K562 (cell line): ENCODE results near the gene TM7SF2. TPM values are rescaled to one million over a fixed set of nuclear protein-coding genes. Genes with fewer than 3 reads are reported as not detected.

Experiments
- ESRRB ChIP-seq: fragments of 250-450 bp; sonication (Bioruptor Pico); IDR thresholded peaks from 2 replicates; pipeline ENCODE4 v1.5.0; 2020; ENCODE audit warnings: mild to moderate bottlenecking, moderate library complexity, borderline replicate concordance
- PURB ChIP-seq: sonication (generic); formaldehyde crosslinking; IDR thresholded peaks from 2 replicates; pipeline ENCODE4 v1.9.0; 2021; ENCODE audit warnings: low read depth, mild to moderate bottlenecking, missing genetic modification reagents
- U2AF2 ChIP-seq: fragments of 200-400 bp; formaldehyde crosslinking; optimal IDR thresholded peaks from 2 replicates; pipeline ENCODE3; 2017; ENCODE audit warnings: low read depth, mild to moderate bottlenecking, low read length
- ZBTB7A ChIP-seq: IDR thresholded peaks from 2 replicates; pipeline ENCODE4 v1.6.1; 2011; ENCODE audit warnings: low read depth, mild to moderate bottlenecking, low read length, moderate library complexity, borderline replicate concordance; ENCODE audit not compliant: control insufficient read depth
- ZNF174 ChIP-seq: fragments of 250-450 bp; sonication (Bioruptor Pico); IDR thresholded peaks from 2 replicates; pipeline ENCODE4 v1.4.0; 2020; ENCODE audit warnings: mild to moderate bottlenecking
- ZNF224 ChIP-seq: sonication (generic); formaldehyde crosslinking; IDR thresholded peaks from 2 replicates; pipeline ENCODE4 v1.8.0; 2022; ENCODE audit warnings: mild to moderate bottlenecking, missing genetic modification reagents
- ZNF384 ChIP-seq: IDR thresholded peaks from 2 replicates; pipeline ENCODE4 v1.6.1; 2012; ENCODE audit warnings: low read depth, low read length, improper control_type of control experiment
- ZNF584 ChIP-seq: fragments of 200-800 bp; sonication (Bioruptor generic); IDR thresholded peaks from 2 replicates; pipeline ENCODE4 v1.6.1; 2016; ENCODE audit warnings: low read depth, mild to moderate bottlenecking, missing genetic modification characterization, missing compliant biosample characterization
- ZNF780A ChIP-seq: fragments of 250-450 bp; sonication (Bioruptor Pico); IDR thresholded peaks from 2 replicates; pipeline ENCODE4 v1.5.0; 2021; ENCODE audit warnings: mild to moderate bottlenecking
- ZNF785 ChIP-seq: fragments of 250-450 bp; sonication (Bioruptor Pico); IDR thresholded peaks from 2 replicates; pipeline ENCODE4 v1.4.0; 2020; ENCODE audit warnings: mild to moderate bottlenecking
- polyA plus RNA-seq, 8 experiments: library from polyadenylated mRNA; depleted of rRNA in 4 of 8; stranded (reverse) in 5 of 8; unstranded in 3 of 8; fragments of >200 nt; fragmentation: Nextera tagmentation in 2 of 8; fragmentation: Illumina TruSeq in 1 of 8; extraction: Ambion mirVana in 2 of 8; extraction: Trizol in 1 of 8; gene quantifications; 2 replicates each; pipeline versions ENCODE4 v1.2.1 to v1.2.3, GENCODE V29; 2011 to 2014; ENCODE audit warnings: inconsistent platforms in 1 of 8, missing spikeins in 1 of 8
- total RNA-seq, 7 experiments: library from RNA; depleted of rRNA in 6 of 7; stranded (reverse); fragments of >200 nt in 6 of 7; fragmentation: Illumina TruSeq in 2 of 7; extraction: Trizol in 2 of 7; gene quantifications; 2 replicates each; pipeline versions ENCODE4 v1.2.1 to v1.2.3, GENCODE V29; 2011 to 2021; ENCODE audit warnings: low replicate concordance in 1 of 7
- TF ChIP-seq, protein P1 (sequence below): sonication (generic); formaldehyde crosslinking; IDR thresholded peaks from 2 replicates; pipeline ENCODE4 v1.8.1; 2023; ENCODE audit warnings: mild to moderate bottlenecking, missing genetic modification reagents
- TF ChIP-seq, protein P2 (sequence below): fragments of 450-650 bp; IDR thresholded peaks from 2 replicates; pipeline ENCODE4 v1.6.1; 2018; ENCODE audit not compliant: partially characterized antibody
- TF ChIP-seq, protein P3 (sequence below): IDR thresholded peaks from 2 replicates; pipeline ENCODE4 v1.6.1; 2014; ENCODE audit warnings: antibody characterized with exemption
- TF ChIP-seq, protein P4 (sequence below), 2 experiments: fragments of 150-350 bp in 1 of 2; IDR thresholded peaks; 2 replicates each; pipeline ENCODE4 v1.6.1; 2012 to 2016; ENCODE audit warnings: low read depth in 2 of 2, low read length in 2 of 2, mild to moderate bottlenecking in 1 of 2, moderate library complexity in 1 of 2
- TF ChIP-seq, protein P5 (sequence below): sonication (generic); formaldehyde crosslinking; IDR thresholded peaks from 2 replicates; pipeline ENCODE4 v1.9.0; 2022; ENCODE audit warnings: mild to moderate bottlenecking, missing genetic modification reagents

Gene TM7SF2
- total and polyA plus RNA-seq, 9 of the 15 experiments (the other 6 are each of a cell fraction or from before 2014, with no cell fraction given), result 1.2 to 22.0 (median 14.3) TPM

DNA sequence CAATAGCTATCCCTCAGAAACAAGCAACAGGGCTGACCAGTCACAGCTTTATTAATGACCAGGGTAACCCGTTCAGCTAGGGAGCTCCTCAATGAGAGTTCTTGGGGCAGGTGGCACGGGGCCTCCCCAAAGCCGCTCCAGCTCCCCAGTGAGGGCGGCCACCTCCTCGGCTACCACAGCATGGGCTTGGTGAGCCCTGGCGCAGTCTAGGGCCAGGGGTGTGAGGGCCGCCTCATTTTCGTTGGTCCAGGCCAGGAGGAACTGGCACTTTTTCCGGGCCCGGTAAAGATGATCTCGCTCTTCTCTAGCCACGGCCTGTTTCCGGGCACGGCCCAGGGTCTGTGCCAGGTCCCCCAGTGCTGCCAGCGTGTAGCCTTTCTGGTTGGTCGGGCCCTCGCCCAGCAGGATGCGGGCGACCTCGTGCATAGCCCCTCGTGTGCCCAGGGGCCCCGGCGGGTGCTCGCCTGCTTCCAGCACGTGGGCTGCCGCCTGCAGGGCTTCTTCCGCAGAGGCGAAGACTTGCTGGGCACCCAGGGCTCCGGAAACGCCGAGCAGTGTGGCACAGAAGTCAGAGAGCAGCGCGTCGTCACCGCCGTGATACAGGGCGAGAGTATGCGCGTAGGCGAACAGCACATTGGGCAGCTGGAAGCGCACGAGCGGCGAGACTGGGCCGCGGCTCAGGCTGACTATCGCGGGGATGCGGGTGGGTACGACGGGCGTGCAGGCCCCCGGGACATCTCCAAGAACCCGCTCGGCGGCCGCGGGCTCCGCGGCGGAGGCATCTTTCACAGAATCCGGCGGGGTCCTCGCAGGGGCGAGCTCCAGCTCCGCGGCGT lies 4.9 kb downstream of the TM7SF2 start (continued):
- TF ChIP-seq, protein P1, sequence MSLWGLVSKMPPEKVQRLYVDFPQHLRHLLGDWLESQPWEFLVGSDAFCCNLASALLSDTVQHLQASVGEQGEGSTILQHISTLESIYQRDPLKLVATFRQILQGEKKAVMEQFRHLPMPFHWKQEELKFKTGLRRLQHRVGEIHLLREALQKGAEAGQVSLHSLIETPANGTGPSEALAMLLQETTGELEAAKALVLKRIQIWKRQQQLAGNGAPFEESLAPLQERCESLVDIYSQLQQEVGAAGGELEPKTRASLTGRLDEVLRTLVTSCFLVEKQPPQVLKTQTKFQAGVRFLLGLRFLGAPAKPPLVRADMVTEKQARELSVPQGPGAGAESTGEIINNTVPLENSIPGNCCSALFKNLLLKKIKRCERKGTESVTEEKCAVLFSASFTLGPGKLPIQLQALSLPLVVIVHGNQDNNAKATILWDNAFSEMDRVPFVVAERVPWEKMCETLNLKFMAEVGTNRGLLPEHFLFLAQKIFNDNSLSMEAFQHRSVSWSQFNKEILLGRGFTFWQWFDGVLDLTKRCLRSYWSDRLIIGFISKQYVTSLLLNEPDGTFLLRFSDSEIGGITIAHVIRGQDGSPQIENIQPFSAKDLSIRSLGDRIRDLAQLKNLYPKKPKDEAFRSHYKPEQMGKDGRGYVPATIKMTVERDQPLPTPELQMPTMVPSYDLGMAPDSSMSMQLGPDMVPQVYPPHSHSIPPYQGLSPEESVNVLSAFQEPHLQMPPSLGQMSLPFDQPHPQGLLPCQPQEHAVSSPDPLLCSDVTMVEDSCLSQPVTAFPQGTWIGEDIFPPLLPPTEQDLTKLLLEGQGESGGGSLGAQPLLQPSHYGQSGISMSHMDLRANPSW (CRISPR knock-in tag), result no peak
- no peak for TF ChIP-seq ZNF780A (CRISPR knock-in tag)
- no peak for TF ChIP-seq ZNF584
- TF ChIP-seq, protein P2, sequence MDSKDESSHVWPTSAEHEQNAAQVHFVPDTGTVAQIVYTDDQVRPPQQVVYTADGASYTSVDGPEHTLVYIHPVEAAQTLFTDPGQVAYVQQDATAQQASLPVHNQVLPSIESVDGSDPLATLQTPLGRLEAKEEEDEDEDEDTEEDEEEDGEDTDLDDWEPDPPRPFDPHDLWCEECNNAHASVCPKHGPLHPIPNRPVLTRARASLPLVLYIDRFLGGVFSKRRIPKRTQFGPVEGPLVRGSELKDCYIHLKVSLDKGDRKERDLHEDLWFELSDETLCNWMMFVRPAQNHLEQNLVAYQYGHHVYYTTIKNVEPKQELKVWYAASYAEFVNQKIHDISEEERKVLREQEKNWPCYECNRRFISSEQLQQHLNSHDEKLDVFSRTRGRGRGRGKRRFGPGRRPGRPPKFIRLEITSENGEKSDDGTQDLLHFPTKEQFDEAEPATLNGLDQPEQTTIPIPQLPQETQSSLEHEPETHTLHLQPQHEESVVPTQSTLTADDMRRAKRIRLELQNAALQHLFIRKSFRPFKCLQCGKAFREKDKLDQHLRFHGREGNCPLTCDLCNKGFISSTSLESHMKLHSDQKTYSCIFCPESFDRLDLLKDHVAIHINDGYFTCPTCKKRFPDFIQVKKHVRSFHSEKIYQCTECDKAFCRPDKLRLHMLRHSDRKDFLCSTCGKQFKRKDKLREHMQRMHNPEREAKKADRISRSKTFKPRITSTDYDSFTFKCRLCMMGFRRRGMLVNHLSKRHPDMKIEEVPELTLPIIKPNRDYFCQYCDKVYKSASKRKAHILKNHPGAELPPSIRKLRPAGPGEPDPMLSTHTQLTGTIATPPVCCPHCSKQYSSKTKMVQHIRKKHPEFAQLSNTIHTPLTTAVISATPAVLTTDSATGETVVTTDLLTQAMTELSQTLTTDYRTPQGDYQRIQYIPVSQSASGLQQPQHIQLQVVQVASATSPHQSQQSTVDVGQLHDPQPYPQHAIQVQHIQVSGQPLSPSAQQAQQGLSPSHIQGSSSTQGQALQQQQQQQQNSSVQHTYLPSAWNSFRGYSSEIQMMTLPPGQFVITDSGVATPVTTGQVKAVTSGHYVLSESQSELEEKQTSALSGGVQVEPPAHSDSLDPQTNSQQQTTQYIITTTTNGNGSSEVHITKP, result no peak
- TF ChIP-seq PURB, result no peak
- TF ChIP-seq, protein P3, sequence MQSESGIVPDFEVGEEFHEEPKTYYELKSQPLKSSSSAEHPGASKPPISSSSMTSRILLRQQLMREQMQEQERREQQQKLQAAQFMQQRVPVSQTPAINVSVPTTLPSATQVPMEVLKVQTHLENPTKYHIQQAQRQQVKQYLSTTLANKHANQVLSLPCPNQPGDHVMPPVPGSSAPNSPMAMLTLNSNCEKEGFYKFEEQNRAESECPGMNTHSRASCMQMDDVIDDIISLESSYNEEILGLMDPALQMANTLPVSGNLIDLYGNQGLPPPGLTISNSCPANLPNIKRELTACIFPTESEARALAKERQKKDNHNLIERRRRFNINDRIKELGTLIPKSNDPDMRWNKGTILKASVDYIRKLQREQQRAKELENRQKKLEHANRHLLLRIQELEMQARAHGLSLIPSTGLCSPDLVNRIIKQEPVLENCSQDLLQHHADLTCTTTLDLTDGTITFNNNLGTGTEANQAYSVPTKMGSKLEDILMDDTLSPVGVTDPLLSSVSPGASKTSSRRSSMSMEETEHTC, result no peak
- peak; percentile 85 for TF ChIP-seq ZNF224 (CRISPR knock-in tag)
- TF ChIP-seq, protein P4, sequence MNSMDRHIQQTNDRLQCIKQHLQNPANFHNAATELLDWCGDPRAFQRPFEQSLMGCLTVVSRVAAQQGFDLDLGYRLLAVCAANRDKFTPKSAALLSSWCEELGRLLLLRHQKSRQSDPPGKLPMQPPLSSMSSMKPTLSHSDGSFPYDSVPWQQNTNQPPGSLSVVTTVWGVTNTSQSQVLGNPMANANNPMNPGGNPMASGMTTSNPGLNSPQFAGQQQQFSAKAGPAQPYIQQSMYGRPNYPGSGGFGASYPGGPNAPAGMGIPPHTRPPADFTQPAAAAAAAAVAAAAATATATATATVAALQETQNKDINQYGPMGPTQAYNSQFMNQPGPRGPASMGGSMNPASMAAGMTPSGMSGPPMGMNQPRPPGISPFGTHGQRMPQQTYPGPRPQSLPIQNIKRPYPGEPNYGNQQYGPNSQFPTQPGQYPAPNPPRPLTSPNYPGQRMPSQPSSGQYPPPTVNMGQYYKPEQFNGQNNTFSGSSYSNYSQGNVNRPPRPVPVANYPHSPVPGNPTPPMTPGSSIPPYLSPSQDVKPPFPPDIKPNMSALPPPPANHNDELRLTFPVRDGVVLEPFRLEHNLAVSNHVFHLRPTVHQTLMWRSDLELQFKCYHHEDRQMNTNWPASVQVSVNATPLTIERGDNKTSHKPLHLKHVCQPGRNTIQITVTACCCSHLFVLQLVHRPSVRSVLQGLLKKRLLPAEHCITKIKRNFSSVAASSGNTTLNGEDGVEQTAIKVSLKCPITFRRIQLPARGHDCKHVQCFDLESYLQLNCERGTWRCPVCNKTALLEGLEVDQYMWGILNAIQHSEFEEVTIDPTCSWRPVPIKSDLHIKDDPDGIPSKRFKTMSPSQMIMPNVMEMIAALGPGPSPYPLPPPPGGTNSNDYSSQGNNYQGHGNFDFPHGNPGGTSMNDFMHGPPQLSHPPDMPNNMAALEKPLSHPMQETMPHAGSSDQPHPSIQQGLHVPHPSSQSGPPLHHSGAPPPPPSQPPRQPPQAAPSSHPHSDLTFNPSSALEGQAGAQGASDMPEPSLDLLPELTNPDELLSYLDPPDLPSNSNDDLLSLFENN (IDR thresholded peaks at IDR 0.05; ENCODE audit: low read depth in 2 of 2, low read length in 2 of 2), result no peak
- TF ChIP-seq ZNF384, result no peak
- TF ChIP-seq ESRRB, result no peak
- no peak for TF ChIP-seq U2AF2
- no peak for TF ChIP-seq ZNF174 (CRISPR knock-in tag)
- TF ChIP-seq ZBTB7A, result no peak
- TF ChIP-seq, protein P5, sequence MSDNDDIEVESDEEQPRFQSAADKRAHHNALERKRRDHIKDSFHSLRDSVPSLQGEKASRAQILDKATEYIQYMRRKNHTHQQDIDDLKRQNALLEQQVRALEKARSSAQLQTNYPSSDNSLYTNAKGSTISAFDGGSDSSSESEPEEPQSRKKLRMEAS, result peak; percentile 88
- TF ChIP-seq ZNF785, result no peak
